ENCODE results near the gene STX10.

The STX10 gene

DNA sequence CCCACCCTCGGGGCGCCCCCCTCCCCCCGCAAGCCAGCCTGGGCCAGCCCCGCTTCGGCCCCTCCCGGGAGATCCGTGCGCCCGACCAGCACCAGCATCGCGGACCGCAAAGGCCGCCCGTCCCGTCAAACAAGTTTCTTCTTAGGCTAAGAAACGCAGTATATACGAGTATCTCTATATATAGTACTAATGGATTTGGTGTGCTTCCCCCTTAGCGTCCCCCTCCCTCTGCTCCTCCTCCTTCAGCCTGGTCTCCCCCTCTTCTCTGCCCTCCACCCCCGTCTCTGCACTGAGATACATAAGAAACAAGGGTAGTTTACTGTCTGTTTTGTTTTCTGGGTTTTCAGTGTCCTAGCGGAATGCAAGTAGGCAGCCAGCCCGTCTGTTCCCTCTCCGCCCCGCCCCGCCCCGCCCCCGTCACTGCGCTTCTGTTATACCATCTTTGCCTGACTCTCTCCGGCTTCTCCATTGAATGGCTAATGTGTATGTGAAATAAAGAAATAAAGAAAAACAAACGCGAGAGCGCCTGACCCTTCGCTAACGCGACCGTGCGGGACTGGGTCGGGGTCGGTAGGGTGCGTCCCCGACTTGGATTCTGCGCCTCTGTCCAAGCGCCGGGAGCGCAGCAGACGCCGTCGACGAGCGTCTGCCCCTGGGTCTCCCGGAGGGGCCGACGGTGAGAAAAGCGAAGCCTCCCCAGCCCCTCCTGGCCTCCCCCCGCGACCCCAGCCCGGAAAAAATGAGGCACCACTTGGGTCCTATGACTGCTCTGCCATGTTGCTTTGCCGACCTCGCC, 51.7 kb downstream of the STX10 start:
- DNase-seq = no peak

DNA sequence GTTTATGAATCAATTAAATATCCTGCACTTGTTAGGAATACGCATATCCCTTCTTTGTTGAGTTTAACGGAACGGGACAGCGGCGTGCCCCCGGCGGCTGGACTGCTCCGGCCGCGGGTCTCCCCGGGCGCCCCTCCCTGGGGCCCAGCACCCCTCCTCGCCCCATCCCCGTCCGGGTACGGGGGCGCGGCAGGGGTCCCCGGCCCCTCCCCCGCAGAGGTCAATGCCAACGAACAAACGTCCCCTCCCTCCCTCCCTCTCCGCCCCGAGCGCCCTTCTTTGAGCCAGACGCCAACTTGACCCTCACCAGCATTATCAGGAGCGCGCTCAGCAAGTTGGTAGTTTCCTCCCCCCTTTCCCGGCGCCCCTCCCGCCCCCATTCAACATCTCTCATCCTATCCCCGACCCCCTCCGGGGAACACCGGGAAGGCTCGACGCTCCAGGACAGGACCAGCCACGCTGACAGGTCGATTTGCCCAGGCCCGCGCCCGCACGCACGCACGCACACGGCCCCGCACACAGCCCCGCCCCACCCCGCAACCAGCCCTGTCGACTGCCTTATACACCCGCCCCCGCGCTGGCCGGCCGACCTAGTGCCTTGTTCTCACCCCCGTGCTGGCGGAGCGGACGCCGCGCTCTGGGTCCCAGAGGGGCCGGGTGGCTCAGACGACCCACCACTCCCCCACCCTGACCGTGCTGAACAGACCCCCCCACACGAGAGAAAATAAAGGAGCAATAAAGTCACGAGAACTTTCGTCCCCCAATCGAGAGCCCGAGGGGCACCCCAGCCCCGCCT, 52.5 kb downstream of the STX10 start:
- DNase-seq = no peak

DNA sequence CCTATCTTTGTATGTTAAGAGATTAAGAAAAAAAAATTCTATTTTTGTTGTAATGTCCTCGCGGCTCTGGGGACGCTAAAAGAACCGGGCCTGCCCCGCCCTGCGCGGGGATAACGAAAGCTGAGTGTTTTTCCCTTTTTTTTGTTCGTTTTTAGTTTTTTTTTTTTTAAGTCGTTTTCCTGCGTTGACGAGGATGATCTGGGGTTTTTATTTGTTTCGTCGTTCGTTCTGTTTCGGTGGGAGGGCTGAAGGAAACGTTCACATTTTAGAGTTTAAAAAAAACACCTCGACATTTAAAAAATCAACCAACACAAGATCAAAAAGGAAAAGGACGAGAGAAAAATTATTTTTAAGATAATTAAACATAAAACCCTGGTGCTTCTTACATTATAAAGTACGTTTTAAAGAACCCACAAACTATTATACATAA, 53.1 kb downstream of the STX10 start:
- no peak for DNase-seq

DNA sequence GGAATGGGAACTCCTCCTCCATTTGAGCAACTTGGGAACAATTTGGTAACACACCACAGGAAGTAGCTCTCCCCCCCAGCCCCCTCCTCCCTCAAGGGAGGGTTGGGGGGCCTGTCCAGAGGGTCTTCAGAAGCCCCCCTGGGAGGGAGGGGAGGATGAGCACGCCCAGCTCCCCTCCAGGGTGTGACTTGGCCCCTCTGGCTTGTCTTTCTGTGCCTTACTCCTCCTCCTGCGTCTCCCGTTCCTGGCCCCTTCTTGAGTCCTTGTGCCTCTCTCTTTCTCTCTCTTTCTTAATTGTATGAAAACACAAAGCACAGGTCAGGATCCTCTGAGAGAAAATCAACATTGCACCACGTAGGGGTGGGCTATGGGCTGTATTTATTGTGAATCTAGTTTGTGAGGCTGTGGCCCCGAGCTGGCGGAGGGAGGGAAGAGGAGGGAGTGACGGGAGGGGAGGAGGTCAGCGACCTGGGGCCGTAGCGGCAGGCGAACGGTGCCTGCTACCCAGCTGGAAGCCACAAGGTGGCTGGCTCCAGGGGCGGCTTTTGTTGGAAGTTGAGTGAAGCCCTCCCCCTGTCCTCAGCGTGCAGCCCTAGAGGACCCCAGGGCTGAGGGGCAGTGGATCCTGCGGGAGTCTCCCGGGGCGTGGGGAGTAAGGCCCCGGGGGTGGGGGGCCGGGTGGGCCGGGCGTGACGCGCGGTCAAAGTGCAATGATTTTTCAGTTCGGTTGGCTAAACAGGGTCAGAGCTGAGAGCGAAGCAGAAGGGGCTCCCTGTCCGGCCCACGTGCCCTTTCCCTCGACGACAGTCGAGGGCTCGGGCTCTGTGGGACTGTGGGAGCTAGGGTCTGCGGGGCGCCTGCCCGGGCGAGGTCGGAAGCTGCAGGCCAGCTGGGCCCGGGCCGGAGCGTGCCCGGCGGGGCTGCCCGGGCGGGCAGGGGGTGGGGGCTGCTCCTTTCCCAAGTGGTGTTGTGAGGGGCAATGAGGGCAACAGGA, 53.9 kb downstream of the STX10 start:
- no peak for DNase-seq

DNA sequence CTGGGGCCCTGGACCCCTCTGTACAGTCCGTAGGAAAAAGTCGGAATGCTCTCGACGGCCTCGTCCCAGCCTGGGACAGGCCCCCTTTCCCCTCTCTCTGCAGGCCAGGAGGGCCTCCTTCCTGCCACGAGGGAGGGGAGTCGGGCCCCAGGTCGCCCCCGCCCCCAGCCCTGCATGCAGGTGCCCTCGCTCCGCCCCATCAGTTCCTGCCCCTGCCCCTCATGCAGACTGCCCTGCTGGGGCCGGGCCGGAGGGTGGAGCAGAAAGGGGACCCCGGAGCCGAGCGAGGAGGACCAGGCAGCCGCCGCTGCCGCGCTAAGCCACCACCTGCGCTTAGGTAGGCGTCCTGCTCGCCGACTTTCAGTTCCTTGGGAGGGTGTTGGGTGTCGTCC, 54.8 kb downstream of the STX10 start:
- no peak for DNase-seq

DNA sequence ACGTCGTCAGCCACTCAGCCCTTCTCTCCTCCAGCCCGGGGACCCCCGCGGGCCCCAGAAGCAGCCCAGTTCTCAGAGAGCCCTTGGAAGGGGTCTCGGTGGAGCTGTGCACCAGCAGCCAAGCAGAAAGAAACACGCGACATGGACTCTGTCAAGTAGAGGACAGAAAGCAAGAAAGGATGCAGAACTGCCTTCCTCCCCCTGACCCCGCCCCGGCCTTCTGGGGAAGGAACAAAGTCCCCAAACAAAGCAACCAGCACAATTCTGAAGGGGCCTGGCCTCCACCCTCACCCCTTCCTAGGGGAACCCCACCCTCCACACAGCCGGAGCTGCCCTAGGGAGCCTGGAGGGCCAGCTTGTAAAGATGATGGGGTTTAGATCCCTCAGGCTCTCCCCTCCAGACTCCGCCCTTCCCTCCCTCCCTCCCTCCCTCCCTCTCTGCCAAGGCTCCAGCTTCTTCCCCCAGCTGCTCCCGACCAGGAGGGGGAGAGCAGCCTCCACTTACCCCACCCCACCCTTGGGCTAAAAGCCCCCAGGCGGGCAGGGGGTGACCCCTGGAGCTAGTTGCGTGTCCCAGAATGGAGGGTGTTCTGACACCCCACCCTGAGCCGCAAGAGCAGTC, 55.3 kb downstream of the STX10 start:
- no peak for DNase-seq

DNA sequence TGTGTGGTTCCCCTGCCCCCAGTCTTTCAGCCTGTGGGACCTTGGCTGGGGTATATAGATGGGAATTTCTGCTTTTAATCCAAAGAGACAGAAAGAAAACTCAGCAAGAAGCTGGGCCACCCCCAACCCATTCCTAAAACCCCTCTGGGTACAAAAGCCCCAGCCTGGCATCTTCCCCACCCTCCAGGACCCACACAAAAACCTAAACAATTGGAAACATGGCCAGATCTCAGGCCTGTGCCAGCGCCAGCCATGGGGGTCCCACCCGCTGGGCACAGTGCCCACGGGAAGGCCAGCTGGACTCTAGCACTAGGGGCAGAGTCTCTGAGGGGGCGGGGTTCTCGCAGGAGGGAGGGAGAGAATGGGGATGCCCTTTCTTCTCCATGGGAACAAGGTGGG, 56.1 kb downstream of the STX10 start:
- no peak for DNase-seq
